COLO668 (cell line): Measurements from ENCODE around the gene SCMH1.
A peak's percentile ranks its signal among the peaks of the same experiment; 100 is the strongest.
"Not testable (repeated sequence)": the region's sequence is repeated elsewhere in the genome, so short reads cannot be mapped to it uniquely, and the experiment has no call there.

Experiments
- DNase-seq: peaks from one replicate; lab custom pipeline; 2025; ENCODE audit not compliant: unreplicated experiment; lab: John Stamatoyannopoulos, UW

Gene SCMH1

GRCh38 chr1:41158147-41158875, 83.8 kb downstream of the SCMH1 start:
- DNase-seq = no peak

GRCh38 chr1:41155105-41155504, 87.0 kb downstream of the SCMH1 start:
- DNase-seq = no peak

GRCh38 chr1:41153750-41154274, 88.3 kb downstream of the SCMH1 start:
- DNase-seq = no peak

- no peak for DNase-seq
Measured at GRCh38 chr1:41152622-41153044, 89.5 kb downstream of the SCMH1 start.

GRCh38 chr1:41151846-41152245, 90.3 kb downstream of the SCMH1 start:
- DNase-seq = no peak

GRCh38 chr1:41149570-41149969, 92.5 kb downstream of the SCMH1 start:
- DNase-seq = no peak

- no peak for DNase-seq
Measured at GRCh38 chr1:41144285-41144684, 97.8 kb downstream of the SCMH1 start.

GRCh38 chr1:41138549-41138948, 103.6 kb downstream of the SCMH1 start:
- no peak for DNase-seq

- no peak for DNase-seq
Measured at GRCh38 chr1:41135196-41135947, 106.7 kb downstream of the SCMH1 start.

GRCh38 chr1:41134325-41134724, 107.8 kb downstream of the SCMH1 start:
- DNase-seq = not testable (repeated sequence)

- DNase-seq = peak; percentile 27
Measured at GRCh38 chr1:41122851-41123518, 119.1 kb downstream of the SCMH1 start.

GRCh38 chr1:41122148-41122547, 120.0 kb downstream of the SCMH1 start:
- DNase-seq = no peak

- DNase-seq = no peak
Measured at GRCh38 chr1:41118645-41119044, 123.5 kb downstream of the SCMH1 start.

- DNase-seq = not testable (repeated sequence)
Measured at GRCh38 chr1:41117241-41117640, 124.9 kb downstream of the SCMH1 start.

- DNase-seq = no peak
Measured at GRCh38 chr1:41110736-41111135, 131.4 kb downstream of the SCMH1 start.

GRCh38 chr1:41110286-41110685, 131.8 kb downstream of the SCMH1 start:
- DNase-seq = no peak

GRCh38 chr1:41109310-41110197, 132.6 kb downstream of the SCMH1 start:
- no peak for DNase-seq

- DNase-seq = no peak
Measured at GRCh38 chr1:41108696-41109275, 133.3 kb downstream of the SCMH1 start.

- DNase-seq = no peak
Measured at GRCh38 chr1:41103766-41104165, 138.3 kb downstream of the SCMH1 start.

GRCh38 chr1:41102653-41103052, 139.5 kb downstream of the SCMH1 start:
- no peak for DNase-seq
